ENCODE results near the gene NRCAM. TPM values are rescaled to one million over a fixed set of nuclear protein-coding genes. Genes with fewer than 3 reads are reported as not detected.

Gene NRCAM
- total and polyA plus RNA-seq, 2 donors, result 4.7 to 13.9 TPM

DNA sequence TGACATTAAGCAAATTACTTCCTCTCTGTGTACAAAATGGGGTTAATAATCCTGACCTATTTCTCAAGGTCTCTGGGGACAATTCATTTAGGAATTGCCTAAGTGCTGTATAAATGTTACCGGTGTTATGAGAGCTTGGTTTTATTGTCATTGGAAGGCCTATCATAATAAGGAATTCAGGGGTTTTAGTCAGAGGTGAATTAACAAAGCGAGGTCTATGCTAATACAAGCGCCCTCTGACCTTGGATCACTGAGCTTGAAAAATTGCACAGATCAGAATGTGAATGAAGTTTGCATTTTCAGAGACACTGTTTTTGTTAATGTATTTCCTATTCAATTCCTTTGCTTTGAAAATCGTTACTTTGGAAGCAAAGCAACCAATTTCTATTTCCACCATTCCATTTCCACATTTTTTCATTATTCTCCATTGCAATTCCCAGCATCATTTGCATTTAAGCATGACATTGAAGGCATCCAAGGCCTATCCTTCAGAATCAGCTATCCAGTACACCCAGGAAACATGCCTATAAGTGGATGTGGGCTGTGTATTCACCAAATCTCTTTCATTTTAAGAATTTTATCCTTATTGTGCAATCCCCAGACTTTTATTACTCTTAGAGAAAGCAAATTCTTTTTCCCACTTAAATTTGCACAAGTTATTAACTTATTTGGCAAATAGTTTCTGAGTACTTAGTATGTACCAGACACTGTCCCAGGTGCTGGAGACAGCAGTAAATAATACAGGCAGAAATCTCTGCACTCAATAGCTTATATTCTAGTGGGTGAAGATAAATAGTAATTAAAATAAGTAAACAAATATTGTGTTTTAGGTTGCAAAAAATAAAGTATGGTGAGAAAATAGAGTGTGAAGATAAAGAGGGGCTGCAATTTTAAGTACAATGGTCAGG lies 133.1 kb downstream of the NRCAM start:
- no peak overlapping the region for H3K4me3 ChIP-seq (ENCODE audit: low read length in 2 of 2)
- no peak for DNase-seq (ENCODE audit: low read depth in 6 of 9, low spot score in 9 of 9)
- H3K4me1 ChIP-seq (ENCODE audit: control insufficient read depth in 2 of 2, insufficient read depth in 2 of 2, low read length in 2 of 2), result peaks cover 0 to 5% of the 10 kb centered on the region in 2 donors
- WGBS, result 97% methylated on average over 4 of the region's 4 CpGs
- H3K27me3 ChIP-seq (ENCODE audit: control insufficient read depth in 2 of 2, insufficient read depth in 1 of 2, low read length in 1 of 2), result no peaks in the 10 kb centered on the region
- H3K9me3 ChIP-seq (ENCODE audit: control insufficient read depth in 2 of 2, insufficient read depth in 1 of 2, low read length in 1 of 2), result no peaks in the 10 kb centered on the region
- H3K36me3 ChIP-seq (ENCODE audit: control insufficient read depth in 2 of 2, insufficient read depth in 2 of 2, low read length in 1 of 2), result no peaks in the 10 kb centered on the region
- H3K27ac ChIP-seq (ENCODE audit: low read depth in 1 of 2, low read length in 1 of 2), result no peak overlapping the region

DNA sequence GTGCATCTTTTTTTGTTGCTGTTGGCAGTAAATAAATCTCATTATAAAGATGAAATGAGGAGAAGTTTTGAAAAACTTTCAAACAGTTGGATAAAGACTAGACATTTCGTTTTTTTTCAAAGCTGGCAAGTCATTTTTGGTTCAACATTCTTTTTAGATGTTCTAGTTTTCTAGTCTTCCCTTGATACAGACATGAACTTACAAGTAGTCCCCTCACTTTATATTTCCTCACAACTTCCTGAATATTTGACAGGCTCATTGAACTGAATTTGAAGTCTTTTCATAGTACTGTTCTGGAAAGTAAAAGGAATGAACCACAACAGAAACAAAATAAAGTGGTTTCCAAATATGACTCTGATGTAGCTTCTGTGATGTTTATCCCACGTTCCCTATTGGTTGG lies 134.2 kb downstream of the NRCAM start:
- Histone ChIP-seq H3K4me3 (ENCODE audit: low read length in 2 of 2) (no peak overlapping the region), H3K27ac (ENCODE audit: low read depth in 1 of 2, low read length in 1 of 2) (no peak overlapping the region), H3K4me1 (ENCODE audit: control insufficient read depth in 2 of 2, insufficient read depth in 2 of 2, low read length in 2 of 2) (peaks cover 0 to 5% of the 10 kb centered on the region in 2 donors), H3K36me3 (ENCODE audit: control insufficient read depth in 2 of 2, insufficient read depth in 2 of 2, low read length in 1 of 2) (no peaks in the 10 kb centered on the region), H3K27me3 (ENCODE audit: control insufficient read depth in 2 of 2, insufficient read depth in 1 of 2, low read length in 1 of 2) (no peaks in the 10 kb centered on the region), H3K9me3 (ENCODE audit: control insufficient read depth in 2 of 2, insufficient read depth in 1 of 2, low read length in 1 of 2) (no peaks in the 10 kb centered on the region)
- 91% methylated on average over 2 of the region's 2 CpGs for WGBS
- DNase-seq (ENCODE audit: low read depth in 6 of 9, low spot score in 9 of 9), result no peak

DNA sequence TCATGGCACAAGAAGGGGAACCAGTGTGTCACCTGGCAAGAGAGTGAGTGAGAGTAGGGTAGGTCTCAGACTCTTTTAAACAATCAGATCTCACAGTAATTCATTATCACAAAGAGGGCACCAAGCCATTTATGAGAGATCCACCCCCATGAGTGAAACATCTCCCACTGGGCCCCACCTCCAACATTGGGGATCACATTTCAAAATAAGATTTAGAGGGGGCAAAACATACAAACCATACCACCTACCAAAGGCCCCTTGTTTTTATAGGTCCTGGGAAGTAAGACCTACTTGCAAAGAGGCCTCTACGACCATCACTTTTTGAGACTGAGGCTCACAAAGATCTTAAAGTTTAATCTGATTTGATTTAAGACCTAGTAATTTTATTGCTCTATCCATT lies 134.9 kb downstream of the NRCAM start:
- DNase-seq (ENCODE audit: low read depth in 6 of 9, low spot score in 9 of 9), result no peak

DNA sequence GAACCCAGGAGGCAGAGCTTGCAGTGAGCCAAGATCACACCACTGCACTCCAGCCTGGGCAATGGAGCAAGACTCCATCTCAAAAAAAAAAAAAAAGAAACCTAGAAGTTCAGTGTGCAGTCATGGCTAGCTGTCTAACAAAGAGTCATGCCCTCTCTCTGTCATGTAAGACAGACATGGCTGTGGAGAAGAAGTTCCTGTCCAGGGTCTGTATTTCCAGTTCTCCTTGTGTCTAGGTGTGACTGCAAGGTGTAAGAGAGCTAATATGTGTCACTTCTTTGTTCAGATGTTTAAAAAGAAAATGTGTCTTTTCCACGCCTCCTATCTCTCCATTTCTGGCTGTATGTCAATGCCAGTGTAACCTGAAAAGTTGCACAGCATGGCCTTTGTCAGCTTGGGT lies 139.5 kb downstream of the NRCAM start:
- no peaks in the 10 kb centered on the region for H3K36me3 ChIP-seq (ENCODE audit: control insufficient read depth in 2 of 2, insufficient read depth in 2 of 2, low read length in 1 of 2)
- H3K4me3 ChIP-seq (ENCODE audit: low read length in 2 of 2), result no peak overlapping the region
- no peaks in the 10 kb centered on the region for H3K4me1 ChIP-seq (ENCODE audit: control insufficient read depth in 2 of 2, insufficient read depth in 2 of 2, low read length in 2 of 2)
- no peaks in the 10 kb centered on the region for H3K9me3 ChIP-seq (ENCODE audit: control insufficient read depth in 2 of 2, insufficient read depth in 1 of 2, low read length in 1 of 2)
- 96% methylated on average over 1 of the region's 1 CpG for WGBS
- DNase-seq (ENCODE audit: low read depth in 6 of 9, low spot score in 9 of 9), result no peak
- H3K27ac ChIP-seq (ENCODE audit: low read depth in 1 of 2, low read length in 1 of 2), result no peak overlapping the region
- no peaks in the 10 kb centered on the region for H3K27me3 ChIP-seq (ENCODE audit: control insufficient read depth in 2 of 2, insufficient read depth in 1 of 2, low read length in 1 of 2)

More for the DNA sequence above, 134.9 kb downstream of the NRCAM start:
- H3K27me3 ChIP-seq (ENCODE audit: control insufficient read depth in 2 of 2, insufficient read depth in 1 of 2, low read length in 1 of 2), result no peaks in the 10 kb centered on the region
- no peak overlapping the region for H3K4me3 ChIP-seq (ENCODE audit: low read length in 2 of 2)
- WGBS, result 98% methylated on average over 1 of the region's 1 CpG
- no peak overlapping the region for H3K27ac ChIP-seq (ENCODE audit: low read depth in 1 of 2, low read length in 1 of 2)
- H3K36me3 ChIP-seq (ENCODE audit: control insufficient read depth in 2 of 2, insufficient read depth in 2 of 2, low read length in 1 of 2), result no peaks in the 10 kb centered on the region
- no peaks in the 10 kb centered on the region for H3K9me3 ChIP-seq (ENCODE audit: control insufficient read depth in 2 of 2, insufficient read depth in 1 of 2, low read length in 1 of 2)
- peaks cover 0 to 5% of the 10 kb centered on the region in 2 donors for H3K4me1 ChIP-seq (ENCODE audit: control insufficient read depth in 2 of 2, insufficient read depth in 2 of 2, low read length in 2 of 2)

DNA sequence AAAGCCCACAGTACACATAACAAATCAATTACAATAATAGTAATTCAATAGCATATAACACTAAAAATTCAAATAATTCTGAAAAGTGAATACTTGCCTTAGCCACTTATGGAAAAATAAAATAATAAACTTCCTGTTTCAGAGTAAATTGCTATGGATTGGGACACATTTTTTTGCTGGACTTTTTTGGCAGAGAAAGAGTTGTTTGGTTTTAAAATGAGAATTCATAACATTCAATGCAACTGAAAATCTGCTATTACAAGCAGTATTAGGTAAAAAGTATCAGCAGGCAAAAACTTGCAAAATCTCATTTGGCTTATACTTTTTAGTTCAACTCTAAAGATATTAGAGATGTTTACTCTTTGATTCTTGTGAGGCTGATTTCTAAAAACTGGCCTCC lies 141.7 kb downstream of the NRCAM start:
- Histone ChIP-seq H3K27ac (ENCODE audit: low read depth in 1 of 2, low read length in 1 of 2) (no peak overlapping the region), H3K27me3 (ENCODE audit: control insufficient read depth in 2 of 2, insufficient read depth in 1 of 2, low read length in 1 of 2) (no peaks in the 10 kb centered on the region), H3K36me3 (ENCODE audit: control insufficient read depth in 2 of 2, insufficient read depth in 2 of 2, low read length in 1 of 2) (no peaks in the 10 kb centered on the region), H3K4me3 (ENCODE audit: low read length in 2 of 2) (no peak overlapping the region), H3K9me3 (ENCODE audit: control insufficient read depth in 2 of 2, insufficient read depth in 1 of 2, low read length in 1 of 2) (no peaks in the 10 kb centered on the region), H3K4me1 (ENCODE audit: control insufficient read depth in 2 of 2, insufficient read depth in 2 of 2, low read length in 2 of 2) (no peaks in the 10 kb centered on the region)
- DNase-seq (ENCODE audit: low read depth in 6 of 9, low spot score in 9 of 9), result no peak

DNA sequence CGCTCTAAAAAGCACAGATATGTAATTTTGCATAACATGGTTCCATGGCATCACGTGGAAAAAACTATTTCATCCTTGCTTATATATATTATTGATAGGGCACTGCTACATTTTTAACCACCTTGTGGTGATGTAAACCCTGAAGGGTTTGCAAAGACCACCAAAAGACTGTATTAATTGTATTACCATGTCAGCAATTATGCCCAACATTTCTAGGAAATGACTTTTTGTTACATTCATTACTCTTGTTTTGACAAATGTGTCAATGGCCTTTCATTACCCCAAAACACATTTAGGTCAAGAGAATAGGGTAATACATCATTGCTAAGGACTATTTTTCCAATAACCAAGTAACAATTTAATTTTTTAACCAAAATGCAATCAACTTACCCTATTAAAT lies 142.2 kb downstream of the NRCAM start:
- Histone ChIP-seq H3K4me3 (ENCODE audit: low read length in 2 of 2) (no peak overlapping the region), H3K4me1 (ENCODE audit: control insufficient read depth in 2 of 2, insufficient read depth in 2 of 2, low read length in 2 of 2) (no peaks in the 10 kb centered on the region), H3K9me3 (ENCODE audit: control insufficient read depth in 2 of 2, insufficient read depth in 1 of 2, low read length in 1 of 2) (no peaks in the 10 kb centered on the region), H3K27me3 (ENCODE audit: control insufficient read depth in 2 of 2, insufficient read depth in 1 of 2, low read length in 1 of 2) (no peaks in the 10 kb centered on the region), H3K36me3 (ENCODE audit: control insufficient read depth in 2 of 2, insufficient read depth in 2 of 2, low read length in 1 of 2) (no peaks in the 10 kb centered on the region), H3K27ac (ENCODE audit: low read depth in 1 of 2, low read length in 1 of 2) (no peak overlapping the region)
- DNase-seq (ENCODE audit: low read depth in 6 of 9, low spot score in 9 of 9), result no peak
- WGBS, result 92% methylated on average over 2 of the region's 2 CpGs

DNA sequence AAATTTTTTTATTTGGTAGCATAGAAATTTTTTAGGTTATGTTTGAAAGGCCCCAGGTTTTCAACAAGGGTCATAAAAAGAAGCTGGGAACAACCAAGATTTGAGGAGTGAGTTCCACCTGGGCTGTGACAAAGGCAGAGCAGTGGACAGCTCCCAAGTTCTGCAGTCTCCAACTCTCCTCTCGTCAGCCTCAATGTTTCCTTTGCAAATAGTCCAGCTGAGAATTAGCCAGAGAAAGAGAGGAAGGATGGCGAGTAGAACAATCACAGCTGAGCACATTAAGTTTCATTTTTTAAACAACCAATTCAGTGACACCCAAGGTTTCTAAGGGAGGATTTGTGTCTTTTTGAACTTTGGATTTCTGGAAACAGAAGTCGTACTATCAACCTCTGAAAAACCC lies 143.2 kb downstream of the NRCAM start:
- WGBS, result 89% methylated on average over 3 of the region's 3 CpGs
- Histone ChIP-seq H3K27me3 (ENCODE audit: control insufficient read depth in 2 of 2, insufficient read depth in 1 of 2, low read length in 1 of 2) (no peaks in the 10 kb centered on the region), H3K36me3 (ENCODE audit: control insufficient read depth in 2 of 2, insufficient read depth in 2 of 2, low read length in 1 of 2) (no peaks in the 10 kb centered on the region), H3K4me3 (ENCODE audit: low read length in 2 of 2) (no peak overlapping the region), H3K9me3 (ENCODE audit: control insufficient read depth in 2 of 2, insufficient read depth in 1 of 2, low read length in 1 of 2) (no peaks in the 10 kb centered on the region), H3K4me1 (ENCODE audit: control insufficient read depth in 2 of 2, insufficient read depth in 2 of 2, low read length in 2 of 2) (no peaks in the 10 kb centered on the region), H3K27ac (ENCODE audit: low read depth in 1 of 2, low read length in 1 of 2) (no peak overlapping the region)
- no peak for DNase-seq (ENCODE audit: low read depth in 6 of 9, low spot score in 9 of 9)

DNA sequence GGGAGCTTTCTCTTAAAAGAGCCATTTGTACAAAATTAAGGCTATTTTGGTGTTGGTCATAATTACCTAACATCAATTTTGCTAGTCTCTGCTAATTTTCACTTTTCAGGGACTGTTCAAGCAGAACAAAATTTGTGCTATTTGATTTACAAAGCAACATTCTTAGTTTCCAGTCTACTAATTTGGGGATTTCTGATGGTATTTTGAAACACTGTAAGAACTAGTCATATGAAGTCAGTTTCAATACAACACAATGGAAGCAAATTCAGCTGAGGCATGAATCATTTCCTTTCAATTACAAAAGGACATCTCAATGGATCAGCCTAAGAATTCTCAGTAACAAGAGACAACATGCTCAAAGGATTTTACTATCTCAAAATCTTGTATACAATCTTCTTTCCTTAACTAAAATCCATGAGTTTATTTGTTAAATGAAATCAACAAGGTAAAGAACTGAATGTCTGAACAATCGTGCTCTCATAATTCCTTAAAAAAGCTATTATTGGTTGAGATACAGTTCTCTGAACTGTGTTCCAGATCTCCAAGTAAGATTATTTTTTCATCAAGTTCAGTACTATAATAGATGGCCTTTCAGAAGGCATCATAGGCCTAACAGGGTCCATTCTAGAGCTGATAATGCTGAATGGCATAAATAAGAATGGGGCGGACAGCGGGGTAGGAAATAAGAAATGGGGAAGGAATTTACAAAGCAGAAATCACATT lies 144.6 kb downstream of the NRCAM start:
- Histone ChIP-seq H3K27ac (ENCODE audit: low read depth in 1 of 2, low read length in 1 of 2) (no peak overlapping the region), H3K4me1 (ENCODE audit: control insufficient read depth in 2 of 2, insufficient read depth in 2 of 2, low read length in 2 of 2) (no peaks in the 10 kb centered on the region), H3K36me3 (ENCODE audit: control insufficient read depth in 2 of 2, insufficient read depth in 2 of 2, low read length in 1 of 2) (no peaks in the 10 kb centered on the region), H3K9me3 (ENCODE audit: control insufficient read depth in 2 of 2, insufficient read depth in 1 of 2, low read length in 1 of 2) (no peaks in the 10 kb centered on the region), H3K4me3 (ENCODE audit: low read length in 2 of 2) (no peak overlapping the region), H3K27me3 (ENCODE audit: control insufficient read depth in 2 of 2, insufficient read depth in 1 of 2, low read length in 1 of 2) (no peaks in the 10 kb centered on the region)
- no peak for DNase-seq (ENCODE audit: low read depth in 6 of 9, low spot score in 9 of 9)
- WGBS, result 99% methylated on average over 3 of the region's 3 CpGs

DNA sequence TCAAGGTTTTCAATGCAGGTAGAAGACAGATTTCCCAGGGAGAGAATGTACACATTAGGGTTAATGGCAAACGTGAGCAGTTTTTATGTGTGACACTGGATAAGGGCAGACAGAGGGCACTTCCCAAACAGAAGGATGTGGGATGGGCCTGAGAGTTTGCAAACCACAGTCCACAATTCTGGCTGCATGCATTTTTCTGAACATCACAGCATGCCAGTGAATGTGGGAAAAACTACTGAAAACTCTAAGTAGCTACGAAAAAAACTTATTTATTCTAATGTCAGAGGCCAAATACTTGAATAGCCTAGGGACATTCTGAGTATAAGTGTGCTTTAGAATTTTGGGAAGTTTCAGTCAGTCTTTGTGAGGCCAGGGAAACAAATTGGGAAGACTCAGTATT lies 145.9 kb downstream of the NRCAM start:
- 65% methylated on average over 2 of the region's 2 CpGs for WGBS
- no peak overlapping the region for H3K27ac ChIP-seq (ENCODE audit: low read depth in 1 of 2, low read length in 1 of 2)
- DNase-seq (ENCODE audit: low read depth in 6 of 9, low spot score in 9 of 9), result no peak
- no peaks in the 10 kb centered on the region for H3K36me3 ChIP-seq (ENCODE audit: control insufficient read depth in 2 of 2, insufficient read depth in 2 of 2, low read length in 1 of 2)
- H3K27me3 ChIP-seq (ENCODE audit: control insufficient read depth in 2 of 2, insufficient read depth in 1 of 2, low read length in 1 of 2), result no peaks in the 10 kb centered on the region
- H3K4me1 ChIP-seq (ENCODE audit: control insufficient read depth in 2 of 2, insufficient read depth in 2 of 2, low read length in 2 of 2), result no peaks in the 10 kb centered on the region
- no peaks in the 10 kb centered on the region for H3K9me3 ChIP-seq (ENCODE audit: control insufficient read depth in 2 of 2, insufficient read depth in 1 of 2, low read length in 1 of 2)
- no peak overlapping the region for H3K4me3 ChIP-seq (ENCODE audit: low read length in 2 of 2)
